Inferior parietal cortex (tissue), 1 donor: Measurements from ENCODE around the gene GPX1.

Source experiments
- DNase-seq: peaks from one replicate; pipeline ENCODE4 v3.0.0-alpha.2; 2016; ENCODE audit errors: extremely low spot score

Gene GPX1

DNA sequence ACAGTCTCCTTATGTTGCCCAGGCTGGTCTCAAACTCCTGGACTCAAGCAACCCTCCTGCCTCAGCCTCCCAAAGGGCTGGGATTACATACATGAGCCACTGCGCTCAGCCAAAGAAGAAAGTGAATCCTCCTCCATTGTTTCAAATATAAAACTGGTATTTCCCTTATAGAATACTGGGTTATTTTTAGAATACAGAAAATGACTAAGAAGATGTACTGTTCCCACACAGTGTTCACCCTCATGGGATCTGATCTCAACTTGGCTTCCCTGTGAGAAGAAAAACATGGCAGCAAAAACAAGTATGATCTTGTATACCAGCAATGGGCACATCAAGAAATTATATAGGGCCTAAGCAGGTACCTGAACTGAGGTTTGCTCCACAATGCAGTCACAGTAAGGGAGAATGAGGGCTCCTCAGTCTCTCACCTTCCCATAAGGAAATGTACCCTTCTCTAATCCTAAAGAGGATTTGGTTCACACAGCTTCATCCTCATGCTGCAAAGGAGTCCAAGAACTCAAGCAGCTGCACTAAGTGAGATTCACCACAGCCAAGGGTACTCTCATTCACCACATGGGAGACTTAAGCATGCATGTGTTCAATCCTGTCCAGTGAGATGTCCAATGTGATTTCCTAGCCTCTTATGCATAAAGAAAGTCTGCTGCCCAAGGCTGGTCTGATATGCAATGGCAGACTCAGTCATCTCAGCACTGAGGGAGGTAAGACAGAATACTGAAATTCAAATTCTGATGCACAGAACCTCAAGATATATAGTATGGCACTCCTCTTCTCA is 44.1 kb downstream of the GPX1 start:
- DNase-seq, result peak; percentile 15

DNA sequence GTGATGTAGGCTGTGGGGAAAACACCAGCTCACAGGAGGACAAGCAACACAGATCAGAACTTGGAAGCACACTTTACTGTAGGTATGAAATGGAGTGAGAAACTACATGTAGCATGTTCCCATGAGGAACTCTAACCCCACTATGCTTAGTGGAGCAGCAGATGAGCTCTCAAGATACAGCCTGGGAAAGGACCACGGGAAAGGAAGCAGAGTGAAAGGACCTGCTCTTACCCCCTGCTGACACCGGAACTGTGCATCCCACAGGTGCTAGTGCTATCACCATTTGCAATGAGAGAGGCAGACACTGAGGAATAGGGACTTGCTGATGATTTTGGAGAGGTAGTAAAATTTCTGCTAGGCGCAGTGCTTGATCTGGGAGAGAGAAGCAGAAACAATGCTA is 46.9 kb downstream of the GPX1 start:
- DNase-seq, result no peak

DNA sequence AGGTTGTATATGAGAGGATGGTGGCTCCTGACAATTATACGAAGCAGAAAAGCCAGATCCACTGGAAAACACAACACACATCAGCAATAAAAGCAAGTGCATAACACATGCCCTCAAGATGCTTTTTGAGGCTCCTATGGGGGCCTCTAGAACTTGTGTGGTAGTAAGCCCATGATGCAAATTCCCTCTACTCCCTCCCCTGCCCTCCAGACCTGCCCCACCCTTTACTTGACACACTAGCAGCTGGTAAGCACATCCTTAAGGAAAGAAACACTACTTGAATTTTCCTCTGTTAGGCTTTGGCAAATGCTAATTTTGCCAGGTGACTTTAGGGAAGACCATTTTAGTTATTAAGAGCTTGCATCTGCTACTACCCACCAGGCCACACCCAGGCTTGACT is 47.5 kb downstream of the GPX1 start:
- DNase-seq, result no peak
